HG03060 (cell line): ENCODE measurements around the gene LIMK2.

Experiments
- ATAC-seq: cut with Tn5 transposase; IDR thresholded peaks from one replicate; pipeline ENCODE4 v1.9.1; 2021; ENCODE audit warnings: low read depth, moderate number of reproducible peaks; ENCODE audit not compliant: unreplicated experiment

Gene LIMK2

GRCh38 chr22:31269892-31270579 lies 57.9 kb downstream of the LIMK2 start:
- no peak for ATAC-seq

- ATAC-seq, result no peak
These were observed 58.9 kb downstream of the LIMK2 start for GRCh38 chr22:31271026-31271425.

- ATAC-seq, result no peak
These were observed 59.4 kb downstream of the LIMK2 start for GRCh38 chr22:31271485-31271884.

- ATAC-seq, result no peak
These were observed 60.7 kb downstream of the LIMK2 start for GRCh38 chr22:31272522-31273446.

GRCh38 chr22:31274017-31274416 lies 61.9 kb downstream of the LIMK2 start:
- ATAC-seq, result no peak

GRCh38 chr22:31275018-31275417 lies 62.9 kb downstream of the LIMK2 start:
- ATAC-seq, result no peak

GRCh38 chr22:31275576-31275975 lies 63.5 kb downstream of the LIMK2 start:
- no peak for ATAC-seq

GRCh38 chr22:31276426-31277167 lies 64.5 kb downstream of the LIMK2 start:
- ATAC-seq, result no peak

- no peak for ATAC-seq
These were observed 65.6 kb downstream of the LIMK2 start for GRCh38 chr22:31277741-31278140.

- ATAC-seq, result no peak
These were observed 66.1 kb downstream of the LIMK2 start for GRCh38 chr22:31278151-31278621.

GRCh38 chr22:31278626-31279326 lies 66.7 kb downstream of the LIMK2 start:
- ATAC-seq, result no peak

GRCh38 chr22:31279327-31279669 lies 67.2 kb downstream of the LIMK2 start:
- no peak for ATAC-seq

GRCh38 chr22:31279821-31280505 lies 67.9 kb downstream of the LIMK2 start:
- ATAC-seq, result no peak

- ATAC-seq, result no peak
These were observed 69.6 kb downstream of the LIMK2 start for GRCh38 chr22:31281733-31282132.

GRCh38 chr22:31282748-31283468 lies 70.8 kb downstream of the LIMK2 start:
- ATAC-seq, result no peak

GRCh38 chr22:31284281-31285155 lies 72.4 kb downstream of the LIMK2 start:
- no peak for ATAC-seq

- ATAC-seq, result no peak
These were observed 74.5 kb downstream of the LIMK2 start for GRCh38 chr22:31286360-31287255.
